CD4-positive, alpha-beta memory T cell (primary cell): ENCODE results near the gene BTN3A1. TPM values are rescaled to one million over a fixed set of nuclear protein-coding genes. Genes with fewer than 3 reads are reported as not detected.

Source experiments
- CTCF ChIA-PET: fragments of 350-600 bp; sonication (Branson Sonifier 250); formaldehyde crosslinking; loops from one replicate; lab custom pipeline; 2021; ENCODE audit warnings: inconsistent platforms; ENCODE audit not compliant: partially characterized antibody; lab: Charles Lee
- POLR2A ChIA-PET: fragments of 350-600 bp; sonication (Branson Sonifier 250); formaldehyde crosslinking; loops from one replicate; lab custom pipeline; 2021; ENCODE audit not compliant: partially characterized antibody; lab: Charles Lee
- DNase-seq, 5 donors: peaks; one replicate each; pipeline versions ENCODE4 v3.0.0 to v3.0.0-alpha.2; 2020 to 2022; ENCODE audit warnings: mixed read lengths in 1 of 5
- H3K27ac ChIP-seq: one replicate; pipeline ENCODE4 v1.7.0; 2013; ENCODE audit warnings: low read depth, low read length
- H3K27me3 ChIP-seq: 2 replicates; pipeline ENCODE4 v1.7.0; 2013; ENCODE audit warnings: mild to moderate bottlenecking, low read length, moderate library complexity; ENCODE audit not compliant: insufficient read depth
- H3K36me3 ChIP-seq: 2 replicates; pipeline ENCODE4 v1.7.0; 2013; ENCODE audit warnings: mild to moderate bottlenecking, low read length, moderate library complexity; ENCODE audit not compliant: insufficient read depth
- H3K4me1 ChIP-seq: 2 replicates; pipeline ENCODE4 v1.7.0; 2013; ENCODE audit warnings: mild to moderate bottlenecking, low read length, moderate library complexity; ENCODE audit not compliant: insufficient read depth
- H3K4me3 ChIP-seq, 2 donors: one replicate each; pipeline ENCODE4 v1.7.0; 2013; ENCODE audit warnings: low read length in 2 of 2, mild to moderate bottlenecking in 1 of 2
- H3K9me3 ChIP-seq, 2 donors: one replicate each; pipeline ENCODE4 v1.7.0; 2013; ENCODE audit warnings: low read length in 2 of 2, control low read depth in 1 of 2; ENCODE audit not compliant: control insufficient read depth in 1 of 2
- H3K27ac Mint-ChIP-seq, 7 donors: one replicate each; pipeline ENCODE4 v1.8.0; 2020 to 2021; ENCODE audit warnings: mixed read lengths in 7 of 7, mild to moderate bottlenecking in 6 of 7, inconsistent platforms in 3 of 7, moderate library complexity in 3 of 7
- H3K27me3 Mint-ChIP-seq, 2 donors: one replicate each; pipeline ENCODE4 v1.8.0; 2020 to 2021; ENCODE audit warnings: mixed read lengths in 2 of 2
- H3K36me3 Mint-ChIP-seq, 2 donors: one replicate each; pipeline ENCODE4 v1.8.0; 2020 to 2021; ENCODE audit warnings: mixed read lengths in 2 of 2, inconsistent platforms in 1 of 2, mild to moderate bottlenecking in 1 of 2
- H3K4me1 Mint-ChIP-seq, 4 donors: one replicate each; pipeline ENCODE4 v1.8.0; 2020 to 2021; ENCODE audit warnings: mixed read lengths in 4 of 4, mild to moderate bottlenecking in 1 of 4
- H3K4me3 Mint-ChIP-seq, 8 donors: one replicate each; pipeline ENCODE4 v1.8.0; 2020 to 2021; ENCODE audit warnings: mixed read lengths in 8 of 8, mild to moderate bottlenecking in 7 of 8, moderate library complexity in 6 of 8, inconsistent platforms in 3 of 8
- H3K9me3 Mint-ChIP-seq, 8 donors: one replicate each; pipeline ENCODE4 v1.8.0; 2020 to 2021; ENCODE audit warnings: mixed read lengths in 8 of 8, mild to moderate bottlenecking in 5 of 8, inconsistent platforms in 3 of 8, moderate library complexity in 1 of 8
- intact Hi-C: fragments of 100-400 bp; cut with micrococcal nuclease; formaldehyde crosslinking; loops from one replicate; pipeline ENCODE4 v1.15.1; 2023
- polyA plus RNA-seq, 2 donors: library from polyadenylated mRNA; unstranded; fragments of 300-500 nt; fragmentation: Illumina TruSeq; gene quantifications; one replicate each; pipeline ENCODE4 v1.2.3, GENCODE V29; 2021
- total RNA-seq, 2 experiments: library from RNA; stranded (reverse); gene quantifications; one replicate each; pipeline ENCODE4 v1.2.3, GENCODE V29; 2021

BTN3A1 gene
- total and polyA plus RNA-seq, 4 experiments from 2014 or later: 50.4 to 262 (median 161) TPM

DNA sequence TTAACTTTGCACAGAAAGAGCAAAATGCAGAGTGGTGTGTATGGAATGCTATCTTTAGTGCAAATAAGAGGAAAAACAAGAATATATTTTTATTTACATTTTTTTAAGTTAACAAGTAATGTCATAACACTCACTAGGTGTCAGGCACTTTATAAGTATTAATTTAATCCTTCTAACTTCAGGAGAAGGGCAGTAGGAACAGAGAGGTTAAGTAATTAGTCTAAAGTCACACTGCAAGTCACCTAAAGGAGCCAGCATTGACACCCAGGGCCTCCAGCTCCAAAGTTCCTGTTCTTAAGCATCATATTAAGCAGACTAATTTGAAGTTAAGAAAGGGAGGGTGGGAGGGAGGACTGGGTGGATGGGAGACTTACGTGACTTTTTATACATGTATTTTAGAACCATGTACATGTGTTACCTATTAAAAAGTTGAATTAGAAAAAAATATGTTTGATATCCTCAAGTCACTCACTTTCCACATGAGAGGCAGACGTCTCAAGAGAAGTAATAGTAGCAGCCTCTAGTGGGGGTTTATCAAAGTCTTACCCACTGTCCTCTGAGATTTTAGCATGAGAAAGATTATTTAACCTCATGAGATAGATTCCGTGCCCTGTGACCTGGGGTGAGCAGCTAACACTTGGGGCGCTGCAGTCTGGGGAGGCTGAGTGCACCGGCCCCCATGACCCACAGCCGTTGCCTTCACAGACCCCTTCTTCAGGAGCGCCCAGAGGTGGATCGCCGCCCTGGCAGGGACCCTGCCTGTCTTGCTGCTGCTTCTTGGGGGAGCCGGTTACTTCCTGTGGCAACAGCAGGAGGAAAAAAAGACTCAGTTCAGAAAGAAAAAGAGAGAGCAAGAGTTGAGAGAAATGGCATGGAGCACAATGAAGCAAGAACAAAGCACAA is 7.0 kb downstream of the BTN3A1 start:
- DNase-seq: no peak
- peaks cover 38 to 43% (median 41%) of the 10 kb centered on the region in 4 donors for H3K4me1 Mint-ChIP-seq
- H3K36me3 Mint-ChIP-seq: peaks cover 88 to 92% of the 10 kb centered on the region in 2 donors
- Histone ChIP-seq H3K9me3 (no peaks in the 10 kb centered on the region), H3K4me1 (peaks cover 41% of the 10 kb centered on the region), H3K27ac (no peak overlapping the region), H3K36me3 (peaks cover 81% of the 10 kb centered on the region), H3K27me3 (no peaks in the 10 kb centered on the region), H3K4me3 (no peak overlapping the region)
- POLR2A ChIA-PET: interaction anchor here (0.9 kb wide), 1 partner anchor 187 kb away, joined by 3 read pairs; no protein-coding TSS in a partner anchor
- H3K27me3 Mint-ChIP-seq: no peaks in the 10 kb centered on the region
- intact Hi-C loops: no loop called here
- H3K27ac Mint-ChIP-seq: peak overlapping the region in 3 of 7 donors; percentile 42 to 88 (median 59)
- no peaks in the 10 kb centered on the region for H3K9me3 Mint-ChIP-seq
- H3K4me3 Mint-ChIP-seq: no peak overlapping the region
- CTCF ChIA-PET: no interaction called here

DNA sequence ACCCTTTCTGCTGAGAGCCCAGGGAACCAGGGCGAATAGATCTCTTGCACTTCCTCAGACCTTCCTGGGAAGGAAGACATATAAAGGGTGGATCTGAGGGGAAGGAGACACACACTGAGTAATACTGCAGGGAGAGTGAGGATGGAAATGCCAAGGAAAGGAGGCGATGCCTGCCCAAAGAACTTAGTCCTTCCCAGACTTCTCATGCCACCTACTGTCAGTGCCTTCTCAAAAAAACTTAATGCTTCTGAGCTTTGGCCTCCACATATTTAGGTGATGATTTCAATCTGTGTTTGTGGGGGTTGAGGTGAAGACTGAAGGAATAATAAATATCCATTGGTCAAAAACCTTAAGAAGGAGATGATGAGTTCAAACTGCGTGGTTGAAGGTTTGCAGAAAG is 9.7 kb downstream of the BTN3A1 start:
- H3K4me1 ChIP-seq: peaks cover 19% of the 10 kb centered on the region
- Mint-ChIP-seq H3K4me1 (peaks cover 18 to 28% (median 22%) of the 10 kb centered on the region in 4 donors), H3K36me3 (peaks cover 86 to 87% of the 10 kb centered on the region in 2 donors), H3K27me3 (no peaks in the 10 kb centered on the region), H3K27ac (peak overlapping the region in 2 of 7 donors; percentile 58 to 84), H3K4me3 (no peak overlapping the region), H3K9me3 (peaks cover 0 to 6% (median 4%) of the 10 kb centered on the region in 8 donors)
- intact Hi-C loops: no loop called here
- no peak for DNase-seq
- ChIA-PET CTCF (no interaction called here), POLR2A (interaction anchor here (0.8 to 1.3 kb wide), 3 partner anchors 34 to 184 kb away, joined by 3 read pairs; no protein-coding TSS in a partner anchor)
- H3K4me3 ChIP-seq: no peak overlapping the region
- H3K36me3 ChIP-seq: peaks cover 68% of the 10 kb centered on the region
- H3K27ac ChIP-seq: no peak overlapping the region
- no peaks in the 10 kb centered on the region for H3K27me3 ChIP-seq
- no peaks in the 10 kb centered on the region for H3K9me3 ChIP-seq

DNA sequence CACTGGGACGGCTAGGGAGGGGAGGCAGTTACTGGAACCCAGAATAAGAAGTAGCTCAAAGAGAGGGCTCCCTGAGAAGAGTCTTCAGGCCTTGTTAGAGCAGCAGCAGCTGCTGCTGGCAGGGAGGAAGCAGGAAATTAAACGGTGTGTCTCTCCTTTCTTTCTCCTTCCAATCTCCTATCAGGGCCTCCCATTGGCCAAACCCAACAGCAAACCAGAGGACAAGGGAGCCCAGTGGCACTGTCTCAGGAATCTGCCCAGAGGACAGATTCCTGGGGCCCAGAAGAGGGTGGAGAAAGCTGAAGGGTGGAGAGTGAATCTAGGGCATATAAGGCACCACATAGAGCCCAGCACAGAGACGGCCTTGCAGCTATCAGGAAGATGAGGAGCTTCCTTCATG is 10.2 kb downstream of the BTN3A1 start:
- Mint-ChIP-seq H3K36me3 (peaks cover 81 to 86% of the 10 kb centered on the region in 2 donors), H3K27me3 (no peaks in the 10 kb centered on the region), H3K4me1 (peaks cover 13 to 23% (median 17%) of the 10 kb centered on the region in 4 donors), H3K27ac (peak overlapping the region in 4 of 7 donors; percentile 15 to 86 (median 60)), H3K4me3 (no peak overlapping the region), H3K9me3 (peaks cover 0 to 9% (median 6%) of the 10 kb centered on the region in 8 donors)
- intact Hi-C loops: no loop called here
- Histone ChIP-seq H3K9me3 (no peaks in the 10 kb centered on the region), H3K27me3 (no peaks in the 10 kb centered on the region), H3K27ac (no peak overlapping the region), H3K4me1 (peaks cover 14% of the 10 kb centered on the region), H3K4me3 (no peak overlapping the region), H3K36me3 (peaks cover 64% of the 10 kb centered on the region)
- CTCF ChIA-PET: no interaction called here
- POLR2A ChIA-PET: interaction anchor here (1.3 kb wide), 1 partner anchor 183 kb away, joined by 3 read pairs; no protein-coding TSS in a partner anchor
- DNase-seq: no peak

DNA sequence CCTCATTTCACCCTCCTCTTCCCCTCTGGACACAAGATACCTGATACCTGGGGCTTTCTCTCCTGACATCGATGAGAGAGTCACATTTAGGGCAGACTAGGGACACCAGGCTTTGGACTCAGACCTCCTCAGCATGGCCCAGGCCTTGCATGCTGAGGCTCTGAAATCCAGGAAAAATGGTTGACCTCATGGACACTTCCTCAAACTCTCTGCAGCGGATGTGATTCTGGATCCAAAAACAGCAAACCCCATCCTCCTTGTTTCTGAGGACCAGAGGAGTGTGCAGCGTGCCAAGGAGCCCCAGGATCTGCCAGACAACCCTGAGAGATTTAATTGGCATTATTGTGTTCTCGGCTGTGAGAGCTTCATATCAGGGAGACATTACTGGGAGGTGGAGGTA is 10.9 kb downstream of the BTN3A1 start:
- H3K9me3 ChIP-seq: no peaks in the 10 kb centered on the region
- Mint-ChIP-seq H3K4me3 (peak overlapping the region in 1 of 8 donors; percentile 14), H3K9me3 (peaks cover 0 to 15% (median 10%) of the 10 kb centered on the region in 8 donors), H3K27me3 (no peaks in the 10 kb centered on the region), H3K4me1 (peaks cover 6 to 15% (median 11%) of the 10 kb centered on the region in 4 donors), H3K36me3 (peaks cover 76 to 84% of the 10 kb centered on the region in 2 donors), H3K27ac (peak overlapping the region in 1 of 7 donors; percentile 19)
- no peaks in the 10 kb centered on the region for H3K27me3 ChIP-seq
- peaks cover 57% of the 10 kb centered on the region for H3K36me3 ChIP-seq
- H3K27ac ChIP-seq: no peak overlapping the region
- H3K4me3 ChIP-seq: no peak overlapping the region
- no peak for DNase-seq
- ChIA-PET CTCF (no interaction called here), POLR2A (interaction anchor here (1.3 kb wide), 1 partner anchor 183 kb away, joined by 3 read pairs; no protein-coding TSS in a partner anchor)
- peaks cover 7% of the 10 kb centered on the region for H3K4me1 ChIP-seq
- intact Hi-C loops: no loop called here

DNA sequence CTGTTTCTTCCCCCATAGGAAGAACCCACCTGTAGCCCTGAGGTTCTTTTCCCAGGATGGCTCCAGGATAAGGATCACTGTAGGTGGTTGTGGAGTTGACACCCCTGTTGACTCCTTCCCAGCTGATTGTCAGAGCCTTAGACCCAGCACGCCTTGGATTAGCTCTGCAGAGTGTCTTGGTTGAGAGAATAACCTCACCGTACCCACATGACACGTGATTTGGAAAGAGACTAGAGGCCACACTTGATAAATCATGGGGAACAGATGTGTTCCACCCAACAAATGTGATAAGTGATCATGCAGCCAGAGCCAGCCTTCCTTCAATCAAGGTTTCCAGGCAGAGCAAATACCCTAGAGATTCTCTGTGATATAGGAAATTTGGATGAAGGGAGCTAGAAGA is 12.2 kb downstream of the BTN3A1 start:
- ChIA-PET POLR2A (interaction anchor here (1.2 to 1.9 kb wide), 2 partner anchors 31 to 51 kb away, joined by 4 read pairs; partner anchors contain the start of gene BTN2A2), CTCF (no interaction called here)
- H3K9me3 ChIP-seq: no peaks in the 10 kb centered on the region
- no peak overlapping the region for H3K4me3 ChIP-seq
- Mint-ChIP-seq H3K4me3 (no peak overlapping the region), H3K9me3 (peaks cover 0 to 22% (median 11%) of the 10 kb centered on the region in 8 donors), H3K4me1 (peaks cover 0 to 15% (median 10%) of the 10 kb centered on the region in 4 donors), H3K27ac (peak overlapping the region in 1 of 7 donors; percentile 35), H3K27me3 (no peaks in the 10 kb centered on the region), H3K36me3 (peaks cover 70 to 75% of the 10 kb centered on the region in 2 donors)
- no peaks in the 10 kb centered on the region for H3K4me1 ChIP-seq
- no peak for DNase-seq
- no peak overlapping the region for H3K27ac ChIP-seq
- intact Hi-C loops: no loop called here
- H3K27me3 ChIP-seq: no peaks in the 10 kb centered on the region
- H3K36me3 ChIP-seq: peaks cover 45% of the 10 kb centered on the region

DNA sequence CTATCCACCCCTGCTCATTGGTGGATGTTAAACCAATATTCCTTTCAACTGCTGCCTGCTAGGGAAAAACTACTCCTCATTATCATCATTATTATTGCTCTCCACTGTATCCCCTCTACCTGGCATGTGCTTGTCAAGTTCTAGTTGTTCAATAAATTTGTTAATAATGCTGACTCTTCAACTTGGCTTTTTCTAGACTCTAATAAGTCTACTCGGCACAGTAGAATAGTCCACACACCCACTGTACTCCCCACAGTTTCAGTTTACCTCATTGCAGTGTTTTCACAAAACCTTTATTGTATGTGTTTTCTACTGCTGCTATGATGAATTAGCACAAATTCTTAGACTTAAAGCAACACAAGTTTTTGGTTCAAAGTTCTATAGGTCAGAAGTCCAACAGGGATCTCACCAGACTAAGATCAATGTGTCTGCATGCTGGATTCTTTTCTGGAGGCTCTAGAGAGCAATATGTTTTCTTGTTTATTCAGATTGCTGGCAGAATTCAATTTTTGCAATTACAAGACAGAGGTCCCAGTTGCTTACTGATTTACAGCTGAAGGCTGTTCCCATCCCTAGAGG is 13.1 kb downstream of the BTN3A1 start:
- ChIA-PET CTCF (no interaction called here), POLR2A (interaction anchor here (1.9 kb wide), 1 partner anchor 52 kb away, joined by 4 read pairs; no protein-coding TSS in a partner anchor)
- DNase-seq: no peak
- H3K27ac Mint-ChIP-seq: peak overlapping the region in 2 of 7 donors; percentile 1 to 43
- no peaks in the 10 kb centered on the region for H3K4me1 ChIP-seq
- H3K9me3 Mint-ChIP-seq: peaks cover 0 to 22% (median 11%) of the 10 kb centered on the region in 8 donors
- H3K9me3 ChIP-seq: no peaks in the 10 kb centered on the region
- peaks cover 36% of the 10 kb centered on the region for H3K36me3 ChIP-seq
- peaks cover 61 to 66% of the 10 kb centered on the region in 2 donors for H3K36me3 Mint-ChIP-seq
- no peak overlapping the region for H3K4me3 ChIP-seq
- peaks cover 0 to 15% (median 10%) of the 10 kb centered on the region in 4 donors for H3K4me1 Mint-ChIP-seq
- H3K27ac ChIP-seq: no peak overlapping the region
- no peaks in the 10 kb centered on the region for H3K27me3 ChIP-seq
- H3K27me3 Mint-ChIP-seq: no peaks in the 10 kb centered on the region
- no peak overlapping the region for H3K4me3 Mint-ChIP-seq
- intact Hi-C loops: no loop called here
